Measurements from ENCODE around the gene ZFAND3. TPM values are rescaled to one million over a fixed set of nuclear protein-coding genes. Genes with fewer than 3 reads are reported as not detected.

The ZFAND3 gene
- total RNA-seq, 1 donor from 2014 or later = 92.6 TPM

DNA sequence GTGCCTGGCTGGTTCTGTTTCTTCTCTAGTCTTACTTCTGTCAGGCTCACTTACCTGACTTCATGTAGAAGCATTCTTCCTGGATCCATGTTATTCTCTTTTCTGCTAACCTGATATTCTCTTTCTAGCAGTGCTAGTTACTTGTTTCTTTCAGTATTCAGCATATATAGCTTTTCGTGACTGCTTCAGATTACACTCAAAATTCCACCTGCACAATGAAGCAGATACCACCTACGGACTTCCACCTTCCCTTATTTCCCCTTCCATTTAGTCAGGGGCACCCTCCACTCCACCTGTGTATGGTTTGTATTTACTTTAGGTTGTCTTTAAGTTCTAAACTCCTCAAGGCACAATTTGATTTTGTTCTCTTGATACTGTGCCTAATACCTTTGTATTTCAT lies 36.8 kb downstream of the ZFAND3 start:
- intact Hi-C loops (cut with DNase I) = loop anchor here (5.0 kb wide), 1 partner anchor 64 kb away; no protein-coding TSS in a partner anchor
- no peak for DNase-seq (ENCODE audit: low spot score)

DNA sequence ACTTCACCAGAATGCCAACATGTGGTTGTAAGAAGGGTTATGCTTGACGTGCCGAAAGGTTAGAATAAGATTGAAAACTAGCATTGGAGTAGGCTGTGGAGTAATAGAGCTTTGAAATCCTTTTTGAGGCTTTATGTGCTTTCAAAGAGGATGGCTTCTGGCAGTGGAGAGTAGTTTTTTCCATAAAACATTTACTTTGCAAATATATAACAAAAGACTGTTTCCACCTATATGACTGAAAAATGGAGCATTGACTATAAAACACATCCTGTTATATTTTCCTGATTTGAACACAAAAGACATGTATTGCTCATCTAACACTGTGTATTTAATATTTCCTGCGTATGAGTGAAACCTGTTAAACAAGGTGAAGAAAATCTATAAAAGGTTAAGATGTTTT lies 38.8 kb downstream of the ZFAND3 start:
- no peak for DNase-seq (ENCODE audit: low spot score)
- intact Hi-C loops (cut with DNase I) = loop anchor here (5.0 kb wide), 1 partner anchor 66 kb away; no protein-coding TSS in a partner anchor

DNA sequence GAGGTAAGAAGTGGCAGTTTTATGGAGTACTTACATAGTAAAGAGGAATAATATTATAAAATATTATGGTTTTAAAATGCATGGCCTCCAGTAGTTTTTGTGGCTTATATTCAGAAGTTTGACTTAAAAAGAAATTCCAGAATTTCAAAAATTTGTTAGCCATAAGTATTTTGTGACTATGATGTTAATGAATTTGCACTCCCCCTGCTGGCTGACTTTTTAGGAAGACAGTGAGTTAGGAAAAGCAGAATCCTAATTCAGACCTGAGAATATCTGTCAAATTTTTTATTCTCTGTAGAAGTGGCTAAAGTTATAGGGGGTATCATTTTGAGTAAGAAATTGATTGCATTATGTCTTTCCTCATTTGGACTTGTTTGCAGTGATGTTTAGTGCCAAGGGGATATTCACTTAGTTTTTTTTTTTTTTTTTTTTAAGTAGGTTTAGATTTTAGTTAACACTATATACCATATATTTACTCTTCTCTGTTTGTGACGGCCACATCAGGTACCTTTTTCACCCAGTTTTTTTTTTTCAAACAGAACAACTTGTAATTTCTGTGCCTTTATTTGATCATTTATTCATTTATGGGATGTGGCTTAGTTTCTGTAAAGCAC lies 40.8 kb downstream of the ZFAND3 start:
- intact Hi-C loops (cut with DNase I) = loop anchor here (5.0 kb wide), 1 partner anchor 38 kb away; no protein-coding TSS in a partner anchor

DNA sequence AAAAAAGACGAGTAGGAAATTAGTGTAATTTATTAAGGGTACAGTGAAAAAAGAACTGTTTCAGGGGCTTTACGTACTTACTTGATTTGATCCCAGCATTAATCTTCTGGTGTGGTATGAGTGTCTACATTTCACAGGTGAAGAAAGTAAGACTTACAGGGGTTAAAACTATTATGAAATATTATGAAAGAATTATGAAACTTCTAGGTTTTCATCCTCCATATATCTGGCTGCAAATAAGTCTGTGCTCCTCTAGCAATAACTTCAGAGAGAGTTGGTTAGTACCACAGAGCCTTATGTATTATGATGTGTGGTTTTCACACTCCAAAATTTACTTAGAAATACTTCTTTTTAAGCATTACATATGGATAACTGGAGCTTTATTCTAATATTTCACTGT lies 41.9 kb downstream of the ZFAND3 start:
- no peak for DNase-seq (ENCODE audit: low spot score)
- intact Hi-C loops (cut with DNase I) = loop anchor here (5.0 kb wide), 1 partner anchor 39 kb away; no protein-coding TSS in a partner anchor

More for the DNA sequence above, 40.8 kb downstream of the ZFAND3 start:
- no peak for DNase-seq (ENCODE audit: low spot score)

DNA sequence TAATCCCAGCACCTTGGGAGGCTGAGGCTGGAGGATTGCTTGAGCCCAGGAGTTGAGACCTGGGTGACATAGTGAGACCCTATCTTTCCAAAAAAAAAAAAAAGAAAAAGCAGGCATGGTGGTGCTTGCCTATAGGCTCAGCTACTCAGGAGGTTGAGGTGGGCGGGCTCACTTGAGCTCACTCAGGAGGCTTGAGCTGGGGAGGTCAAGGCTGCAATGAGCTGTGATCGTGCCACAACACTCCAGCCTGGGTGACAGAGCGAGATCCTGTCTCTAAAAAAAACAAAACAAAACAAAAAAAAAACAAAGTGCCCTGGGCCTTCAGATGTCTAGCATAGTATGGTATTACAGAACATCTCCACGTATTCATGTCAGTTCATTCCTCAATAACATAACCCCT lies 42.9 kb downstream of the ZFAND3 start:
- DNase-seq (ENCODE audit: low spot score) = no peak
- intact Hi-C loops (cut with DNase I) = loop anchor here (5.0 kb wide), 1 partner anchor 40 kb away; no protein-coding TSS in a partner anchor

DNA sequence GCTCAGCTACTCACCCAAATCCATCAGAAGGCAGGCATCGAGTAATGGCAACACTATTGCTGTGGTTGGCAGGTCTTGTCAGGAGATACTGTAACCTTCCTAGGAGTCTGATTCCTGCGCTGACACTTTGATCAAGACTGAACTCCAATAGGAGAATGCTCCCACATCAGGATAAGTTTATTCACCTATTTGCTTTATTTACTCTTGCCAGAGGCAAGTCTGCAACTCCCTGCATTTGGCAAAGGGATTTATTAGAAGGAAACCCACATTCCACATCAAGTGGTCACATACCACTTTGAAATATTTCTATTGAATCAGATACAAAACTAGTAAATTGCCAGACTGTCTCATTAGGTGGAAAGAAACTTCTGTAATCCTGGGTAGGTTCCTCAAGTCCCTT lies 43.5 kb downstream of the ZFAND3 start:
- no peak for DNase-seq (ENCODE audit: low spot score)
- intact Hi-C loops (cut with DNase I) = loop anchor here (5.0 kb wide), 1 partner anchor 41 kb away; no protein-coding TSS in a partner anchor

DNA sequence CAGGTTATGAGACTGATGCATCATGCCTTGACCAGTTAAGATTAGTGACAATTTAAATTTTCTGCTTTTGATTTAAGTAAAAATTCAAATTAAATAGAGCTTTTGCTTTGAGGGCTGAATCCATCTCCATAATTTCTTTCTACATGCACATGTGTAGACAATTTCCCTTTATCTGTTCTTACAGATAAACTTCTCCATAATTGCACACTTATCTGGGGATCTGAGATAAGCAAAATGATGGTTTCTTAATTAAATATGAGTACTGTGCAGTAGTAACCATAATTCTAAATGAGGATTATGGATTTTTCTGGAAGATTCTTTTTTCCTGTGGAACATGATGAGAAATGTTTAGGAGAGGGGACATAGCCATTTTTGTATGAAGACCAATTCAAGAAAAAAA lies 44.7 kb downstream of the ZFAND3 start:
- DNase-seq (ENCODE audit: low spot score) = no peak
- intact Hi-C loops (cut with DNase I) = loop anchor here (5.0 kb wide), 1 partner anchor 42 kb away; no protein-coding TSS in a partner anchor

DNA sequence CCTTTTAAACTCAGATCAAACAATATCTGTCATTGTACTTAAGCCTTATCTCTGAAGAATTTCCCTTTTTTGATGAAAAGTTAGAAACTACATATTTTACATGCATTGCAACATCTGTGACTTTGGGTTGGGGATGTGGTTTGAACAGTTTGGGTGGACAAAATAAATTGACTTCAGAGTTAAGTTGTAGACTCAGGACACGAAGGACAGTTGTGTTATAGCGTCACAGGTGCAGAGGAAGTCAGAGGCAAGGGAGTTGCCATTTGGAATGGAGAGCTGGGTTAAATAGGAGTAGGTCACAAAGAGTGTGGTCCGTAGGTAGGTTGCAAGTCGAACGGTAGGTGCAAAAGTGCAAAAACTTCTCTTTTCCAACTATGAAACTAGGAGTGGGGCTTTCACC lies 46.0 kb downstream of the ZFAND3 start:
- intact Hi-C loops (cut with DNase I) = no loop called here
- no peak for DNase-seq (ENCODE audit: low spot score)

DNA sequence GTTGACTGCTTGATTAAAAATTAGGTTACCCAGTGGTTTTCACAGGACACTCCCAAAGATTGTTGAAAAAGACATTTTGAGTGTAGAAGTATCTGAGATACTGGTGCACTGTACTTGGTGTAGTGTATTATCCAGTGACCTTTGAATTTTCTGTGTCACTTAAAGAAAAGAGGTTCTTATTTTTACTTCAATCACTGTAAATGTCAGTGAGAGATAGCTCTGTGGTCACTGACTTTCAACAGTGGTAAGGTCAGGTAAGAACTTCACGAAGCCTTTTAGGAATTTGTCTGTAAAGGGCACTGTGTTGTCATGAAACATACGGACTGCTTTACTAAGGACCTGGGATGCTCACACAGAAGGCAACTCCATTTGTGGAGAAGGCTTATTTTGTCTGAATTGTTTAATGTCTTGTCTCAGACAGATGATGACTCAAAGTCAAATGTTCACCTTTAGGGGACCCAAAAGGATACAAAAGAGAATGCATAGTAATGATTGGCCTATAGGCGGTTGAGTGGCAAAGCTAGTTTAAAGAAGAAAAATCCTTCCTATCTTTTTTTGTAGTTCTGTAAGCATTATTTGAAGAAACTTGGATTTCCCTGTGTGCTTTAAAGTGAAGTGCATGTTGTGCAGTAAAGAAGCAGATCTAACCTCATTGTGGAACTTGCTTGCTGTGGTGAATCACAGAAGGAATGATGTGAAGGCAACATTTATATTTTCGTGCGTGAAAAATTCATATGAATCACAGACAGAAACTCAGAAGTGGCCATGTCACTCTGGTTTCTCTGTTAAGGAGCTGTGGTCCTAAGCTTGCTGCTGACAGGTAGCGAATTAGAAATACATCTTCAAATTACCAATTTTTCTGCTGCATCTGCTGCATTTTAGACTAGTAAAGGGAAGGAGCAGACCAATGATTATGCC lies 47.3 kb downstream of the ZFAND3 start:
- no peak for DNase-seq (ENCODE audit: low spot score)
- intact Hi-C loops (cut with DNase I) = no loop called here

DNA sequence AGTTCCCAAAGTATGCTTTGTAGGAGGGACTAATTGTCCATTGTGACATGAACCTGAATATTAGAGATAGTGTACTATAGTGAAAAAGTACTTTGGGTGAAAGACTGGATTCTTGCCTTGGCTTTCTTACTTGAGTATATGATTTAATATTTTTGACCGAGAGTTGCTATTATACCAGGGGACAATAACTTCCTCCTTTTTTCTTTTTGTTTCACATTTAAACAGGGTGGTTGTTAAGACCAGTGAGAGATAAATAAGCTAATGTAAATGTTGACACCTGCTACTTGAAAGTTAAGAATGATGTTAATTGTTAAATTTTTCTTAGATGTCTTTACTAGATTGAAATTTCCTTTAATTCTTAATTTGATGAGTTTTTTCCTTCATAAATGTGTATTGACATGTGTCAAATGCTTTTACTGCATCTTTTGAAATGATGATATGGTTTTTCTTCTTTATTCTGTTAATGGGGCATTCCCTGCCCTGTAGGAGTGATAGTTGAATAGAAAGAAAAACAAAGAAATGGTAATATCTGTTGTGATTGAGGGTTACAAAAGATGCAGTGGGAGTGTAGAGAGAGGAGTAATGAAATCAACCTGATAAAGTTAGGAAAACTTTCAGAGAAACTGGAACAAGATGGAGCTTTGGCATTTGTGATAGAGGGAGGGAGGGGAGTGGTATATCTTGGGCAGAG lies 48.4 kb downstream of the ZFAND3 start:
- intact Hi-C loops (cut with DNase I) = no loop called here
- DNase-seq (ENCODE audit: low spot score) = no peak

DNA sequence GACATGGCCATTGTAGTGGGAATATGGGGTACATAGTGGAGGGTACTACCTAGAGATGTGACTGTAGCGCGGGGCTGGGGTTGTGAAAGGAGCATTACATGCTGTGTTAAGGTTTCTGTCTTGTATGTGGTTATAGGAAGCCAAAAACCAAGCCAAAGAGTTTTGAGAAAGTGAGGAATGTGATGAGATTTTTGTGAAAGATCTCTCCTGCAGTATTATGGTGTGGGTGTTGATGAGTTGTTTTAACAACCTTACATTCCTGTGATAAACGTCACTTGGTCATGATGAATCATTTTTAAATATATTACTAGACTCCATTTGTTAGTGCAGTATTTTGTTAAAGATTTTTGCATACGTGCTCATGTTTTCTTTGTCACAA lies 48.9 kb downstream of the ZFAND3 start:
- DNase-seq (ENCODE audit: low spot score) = no peak
- intact Hi-C loops (cut with DNase I) = no loop called here

DNA sequence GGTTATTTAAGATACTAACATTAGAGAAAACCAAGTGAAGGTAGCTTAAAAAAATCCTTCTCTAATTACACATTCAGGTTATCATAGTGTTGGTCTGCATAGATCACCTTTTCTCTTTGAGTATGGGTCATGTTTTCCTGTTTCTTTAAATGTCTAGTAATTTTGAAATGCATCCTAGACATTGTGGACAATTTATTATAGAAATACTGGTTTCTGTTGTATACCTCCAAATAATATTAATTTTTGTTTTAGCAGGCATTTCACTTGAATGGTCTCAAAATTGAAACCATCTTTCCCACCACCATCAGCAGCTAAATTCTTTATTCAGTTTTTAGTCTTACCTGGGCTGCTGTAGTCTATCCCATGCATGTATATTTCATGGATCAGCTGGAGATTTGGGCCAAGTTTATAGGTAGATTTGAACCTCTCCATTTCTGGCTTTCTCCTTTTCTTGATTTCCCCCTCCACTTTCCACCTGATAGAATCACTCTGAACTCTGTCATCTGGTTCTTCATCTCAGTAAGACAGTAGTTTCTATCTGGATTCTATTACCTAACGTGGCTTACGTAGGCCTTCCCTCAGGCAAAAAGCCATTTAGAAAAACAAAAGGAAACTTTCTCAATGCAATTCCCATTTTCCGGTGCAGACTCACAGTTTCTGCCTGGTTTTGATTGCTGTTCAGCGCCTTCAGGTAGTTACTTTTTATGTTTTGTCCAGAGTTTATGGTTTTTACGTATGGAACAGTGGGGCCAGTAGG lies 52.3 kb downstream of the ZFAND3 start:
- intact Hi-C loops (cut with DNase I) = no loop called here
- DNase-seq (ENCODE audit: low spot score) = no peak

DNA sequence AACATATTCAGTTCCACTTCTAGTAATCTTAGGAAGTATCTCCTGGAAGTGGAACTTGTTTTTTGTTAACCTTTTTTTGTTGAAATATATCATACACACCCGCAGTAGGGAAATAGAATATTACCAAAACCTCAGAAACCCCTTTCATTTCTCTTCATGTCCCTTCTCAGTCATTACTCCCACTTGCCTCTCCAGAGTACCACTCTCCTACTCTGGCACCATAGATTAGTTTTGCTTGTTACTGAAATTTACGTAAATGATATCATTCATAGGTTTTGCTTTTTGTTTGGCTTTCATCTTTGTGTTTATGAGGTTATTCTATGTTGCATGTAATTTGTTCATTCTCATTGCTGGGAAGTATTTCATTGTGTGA lies 52.8 kb downstream of the ZFAND3 start:
- DNase-seq (ENCODE audit: low spot score) = no peak
- intact Hi-C loops (cut with DNase I) = no loop called here

DNA sequence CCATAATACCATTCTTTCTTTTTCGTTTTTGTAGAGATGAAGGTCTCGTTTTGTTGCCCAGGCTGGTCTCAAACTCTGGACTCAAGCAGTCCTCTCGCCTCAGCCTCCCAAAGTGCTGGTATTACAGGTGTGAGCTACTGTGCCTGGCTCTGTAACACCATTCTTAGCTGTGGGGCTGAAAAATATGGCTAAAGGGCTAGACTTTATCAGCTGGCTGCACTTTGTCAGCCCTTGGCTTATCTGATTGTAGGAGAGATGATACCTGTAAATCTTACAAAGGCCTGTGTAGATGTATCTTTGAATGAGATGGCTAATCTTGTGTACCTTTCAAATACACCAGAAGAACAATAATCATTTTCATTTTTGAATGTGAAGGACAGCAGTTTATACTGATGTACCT lies 55.2 kb downstream of the ZFAND3 start:
- DNase-seq (ENCODE audit: low spot score) = no peak
- intact Hi-C loops (cut with DNase I) = no loop called here

DNA sequence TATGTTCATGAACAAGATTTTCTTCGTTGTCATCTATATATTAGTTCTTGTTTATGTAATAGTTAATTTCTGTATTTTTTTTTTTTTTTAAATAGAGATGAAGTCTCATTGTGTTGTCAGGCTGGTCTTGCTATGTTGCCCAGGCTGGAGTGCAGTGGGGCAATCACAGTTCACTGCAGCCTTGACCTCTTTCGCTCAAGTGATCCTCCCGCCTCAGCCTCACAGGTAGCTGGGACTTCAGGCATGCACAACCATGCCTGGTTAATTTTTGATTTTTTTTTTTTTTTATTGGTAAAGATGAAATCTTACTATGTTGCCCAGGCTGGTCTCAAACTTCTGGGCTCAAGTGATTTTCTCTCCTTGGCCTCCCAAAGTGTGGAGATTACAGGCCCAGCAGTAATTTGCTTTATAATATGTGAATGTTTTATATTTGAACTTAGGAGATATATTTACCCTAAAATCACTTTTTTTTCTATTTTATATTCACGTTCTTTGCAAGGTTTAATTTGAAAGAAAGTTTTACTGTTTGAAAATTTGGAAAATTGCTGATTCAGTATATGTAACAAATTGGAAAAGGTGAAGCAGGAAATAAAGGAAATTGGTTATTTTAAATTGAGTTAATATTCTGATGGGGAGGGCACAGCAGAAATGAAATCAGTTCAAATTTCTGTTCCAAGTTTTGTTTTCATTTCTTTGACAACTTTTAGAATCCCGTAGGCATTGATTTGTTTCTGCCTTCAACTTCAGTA lies 56.2 kb downstream of the ZFAND3 start:
- DNase-seq (ENCODE audit: low spot score) = no peak
- intact Hi-C loops (cut with DNase I) = no loop called here

DNA sequence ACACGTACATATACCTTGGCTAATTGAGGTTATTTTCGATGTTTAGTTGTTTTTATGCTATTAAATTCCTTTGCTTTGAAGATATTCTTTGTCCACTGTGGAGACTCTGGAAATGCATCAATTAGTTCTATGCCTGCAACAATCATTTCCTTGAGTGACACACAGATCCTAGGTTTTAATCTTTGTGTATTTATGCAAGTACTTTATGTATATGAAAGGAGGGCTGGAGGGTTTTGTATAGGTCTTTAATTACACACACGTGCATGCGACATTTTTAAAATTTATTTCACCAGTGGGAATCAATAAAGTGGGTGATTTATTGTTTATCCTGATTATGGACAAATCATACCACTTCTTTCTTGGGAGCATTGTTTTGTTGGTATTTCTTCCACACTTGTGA lies 57.3 kb downstream of the ZFAND3 start:
- no peak for DNase-seq (ENCODE audit: low spot score)
- intact Hi-C loops (cut with DNase I) = no loop called here

DNA sequence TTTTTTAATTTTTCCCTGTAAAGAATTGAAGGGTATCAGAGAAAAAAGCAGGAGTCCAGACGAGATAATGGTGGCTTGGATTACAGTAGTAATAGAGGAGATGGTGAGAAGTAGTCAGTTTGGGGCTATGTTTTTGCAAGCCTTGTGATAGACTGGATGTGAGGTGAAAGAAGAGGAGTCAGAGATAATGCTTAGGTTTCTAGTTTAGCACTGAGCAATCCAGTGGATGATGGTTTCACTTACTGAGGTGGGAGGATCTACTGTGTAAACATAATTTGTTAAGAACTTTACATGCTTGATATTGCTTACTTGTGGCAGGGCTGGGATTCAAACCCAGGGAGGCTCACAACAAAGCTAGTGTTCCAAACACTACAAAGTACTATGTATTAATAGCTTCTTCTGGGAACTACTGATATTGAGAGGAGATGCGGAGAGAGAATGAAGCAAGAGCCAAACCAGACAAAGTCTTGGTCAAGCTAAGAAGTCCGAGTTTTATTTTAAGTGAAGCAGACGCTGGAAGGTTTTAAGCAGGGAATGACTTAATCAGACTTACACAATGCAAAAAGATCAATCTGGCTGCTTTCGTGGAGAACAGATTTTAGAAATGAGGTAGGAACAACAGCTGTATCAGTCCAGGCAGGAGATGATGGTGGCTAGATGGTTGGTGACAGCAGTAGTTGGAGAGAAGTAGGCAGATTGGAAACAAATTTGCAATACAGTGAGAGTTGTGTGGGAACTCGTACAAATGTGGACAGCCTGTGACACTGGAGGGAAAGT lies 58.0 kb downstream of the ZFAND3 start:
- intact Hi-C loops (cut with DNase I) = no loop called here
- DNase-seq (ENCODE audit: low spot score) = no peak

DNA sequence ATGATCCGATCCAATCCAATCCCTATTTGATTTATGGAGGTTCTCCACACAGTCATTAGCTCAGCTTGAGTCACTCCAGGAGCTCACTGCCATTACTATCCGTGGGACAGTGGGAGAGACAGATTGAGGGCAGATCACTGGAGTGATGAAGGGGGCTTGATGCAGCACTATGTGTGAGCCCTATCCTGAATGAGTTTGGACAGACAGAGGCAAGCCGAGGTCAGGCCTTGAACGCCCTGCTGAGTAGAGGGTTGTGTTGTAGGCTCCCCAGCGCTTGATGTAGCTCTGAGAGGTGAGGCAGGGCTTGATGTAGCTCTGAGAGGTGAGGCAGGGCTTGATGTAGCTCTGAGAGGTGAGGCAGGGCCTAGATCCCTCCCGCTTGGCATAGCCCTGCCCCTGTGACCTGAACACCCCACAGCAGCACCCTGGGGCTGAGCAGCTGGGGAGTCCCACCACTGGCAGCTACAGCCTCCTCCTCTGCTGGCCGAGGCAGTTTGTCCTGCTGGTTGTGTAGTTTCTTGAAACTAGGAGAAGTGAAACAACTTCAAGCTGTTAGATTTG lies 58.7 kb downstream of the ZFAND3 start:
- intact Hi-C loops (cut with DNase I) = no loop called here
- DNase-seq (ENCODE audit: low spot score) = no peak

Data from cardiac septum (tissue), 1 donor.